Measurements from ENCODE around the gene PLA2G2F. TPM values are rescaled to one million over a fixed set of nuclear protein-coding genes. Genes with fewer than 3 reads are reported as not detected.

PLA2G2F gene
- total and polyA plus RNA-seq, 7 donors: 0.60 to 0.80 TPM; not detected in 5

GRCh38 chr1:20093303-20093702 is 45.8 kb upstream of the PLA2G2F start:
- peaks cover 0 to 5% (median 0%) of the 10 kb centered on the region in 4 donors for H3K4me1 ChIP-seq
- peaks cover 0 to 23% (median 3%) of the 10 kb centered on the region in 4 donors for H3K36me3 ChIP-seq
- no peaks in the 10 kb centered on the region for H3K27me3 ChIP-seq
- 94% methylated on average over 5 of the region's 5 CpGs for WGBS, 2 donors
- intact Hi-C loops (cut with DNase I): no loop called here
- no peaks in the 10 kb centered on the region for H3K9me3 ChIP-seq
- H3K27ac ChIP-seq: peak overlapping the region in 3 of 4 donors; percentile 7 to 56 (median 25)
- no peak overlapping the region for H3K4me3 ChIP-seq
- no peak for TF ChIP-seq CTCF (IDR thresholded peaks at IDR 0.05)
- TF ChIP-seq POLR2AphosphoS5 (IDR thresholded peaks at IDR 0.05): no peak
- no peak for TF ChIP-seq EP300 (IDR thresholded peaks at IDR 0.05)
- TF ChIP-seq POLR2A (IDR thresholded peaks at IDR 0.05): no peak
- DNase-seq: no peak

GRCh38 chr1:20093940-20094391 is 45.2 kb upstream of the PLA2G2F start:
- Histone ChIP-seq H3K27ac (peak overlapping the region in 1 of 4 donors; percentile 56), H3K9me3 (no peaks in the 10 kb centered on the region), H3K36me3 (peaks cover 0 to 20% (median 3%) of the 10 kb centered on the region in 4 donors), H3K4me3 (no peak overlapping the region), H3K4me1 (peaks cover 0 to 5% (median 0%) of the 10 kb centered on the region in 4 donors), H3K27me3 (no peaks in the 10 kb centered on the region)
- peak; percentile 90 for DNase-seq
- TF ChIP-seq POLR2A (IDR thresholded peaks at IDR 0.05) (no peak), POLR2AphosphoS5 (IDR thresholded peaks at IDR 0.05) (peak in 3 of 4 donors; percentile 5 to 17 (median 10))
- intact Hi-C loops (cut with DNase I): no loop called here
- 80 to 90% methylated on average over 5 of the region's 5 CpGs for whole genome bisulfite sequencing, 2 donors

GRCh38 chr1:20095564-20096434 is 43.3 kb upstream of the PLA2G2F start:
- intact Hi-C loops (cut with DNase I): no loop called here
- 82 to 84% methylated on average over 5 of the region's 5 CpGs for WGBS, 2 donors

GRCh38 chr1:20096840-20097447 is 42.2 kb upstream of the PLA2G2F start:
- DNase-seq: no peak
- H3K27me3 ChIP-seq: no peaks in the 10 kb centered on the region
- no peaks in the 10 kb centered on the region for H3K9me3 ChIP-seq
- peaks cover 0 to 11% (median 5%) of the 10 kb centered on the region in 4 donors for H3K4me1 ChIP-seq
- H3K36me3 ChIP-seq: no peaks in the 10 kb centered on the region
- intact Hi-C loops (cut with DNase I): no loop called here
- no peak for TF ChIP-seq EP300 (IDR thresholded peaks at IDR 0.05)
- 78 to 84% methylated on average over 7 of the region's 7 CpGs for WGBS, 2 donors
- H3K27ac ChIP-seq: no peak overlapping the region
- H3K4me3 ChIP-seq: no peak overlapping the region

More at GRCh38 chr1:20095564-20096434, 43.3 kb upstream of the PLA2G2F start:
- DNase-seq: no peak
- H3K4me1 ChIP-seq: peaks cover 0 to 5% (median 1%) of the 10 kb centered on the region in 4 donors
- H3K27ac ChIP-seq: peak overlapping the region in 2 of 4 donors; percentile 7 to 53
- no peaks in the 10 kb centered on the region for H3K27me3 ChIP-seq
- TF ChIP-seq POLR2A (IDR thresholded peaks at IDR 0.05) (no peak), POLR2AphosphoS5 (IDR thresholded peaks at IDR 0.05) (no peak), CTCF (IDR thresholded peaks at IDR 0.05) (no peak), EP300 (IDR thresholded peaks at IDR 0.05) (no peak)
- no peaks in the 10 kb centered on the region for H3K9me3 ChIP-seq
- peaks cover 0 to 4% (median under 1%) of the 10 kb centered on the region in 4 donors for H3K36me3 ChIP-seq
- H3K4me3 ChIP-seq: no peak overlapping the region

- Histone ChIP-seq H3K9me3 (no peaks in the 10 kb centered on the region), H3K4me1 (peaks cover 0 to 11% (median 2%) of the 10 kb centered on the region in 4 donors), H3K36me3 (no peaks in the 10 kb centered on the region), H3K27ac (no peak overlapping the region), H3K27me3 (no peaks in the 10 kb centered on the region), H3K4me3 (no peak overlapping the region)
- no peak for DNase-seq
- intact Hi-C loops (cut with DNase I): no loop called here
- TF ChIP-seq CTCF (IDR thresholded peaks at IDR 0.05) (no peak), POLR2AphosphoS5 (IDR thresholded peaks at IDR 0.05) (no peak), EP300 (IDR thresholded peaks at IDR 0.05) (no peak), POLR2A (IDR thresholded peaks at IDR 0.05) (no peak)
- WGBS, 2 donors: 62 to 63% methylated on average over 3 of the region's 3 CpGs
These were observed 39.6 kb upstream of the PLA2G2F start for GRCh38 chr1:20099533-20099932.
